A673 (cell line): ENCODE measurements around the gene ARHGEF28.

Experiments used
- EZH2 ChIP-seq: fragments of 200-600 bp; sonication (generic); IDR thresholded peaks from 2 replicates; pipeline ENCODE4 v1.6.1; 2017; ENCODE audit warnings: borderline replicate concordance, low read depth, mild to moderate bottlenecking, mixed read lengths, antibody characterized with exemption, low read length; ENCODE audit not compliant: poor library complexity, severe bottlenecking
- TF ChIP-seq, protein P1 (sequence below): fragments of 300-800, 200-600 bp; sonication (generic); conservative IDR thresholded peaks from 2 replicates; pipeline ENCODE4 v1.5.1; 2017; ENCODE audit warnings: low read depth, mild to moderate bottlenecking, antibody characterized with exemption, low read length, moderate library complexity, mixed read lengths

DNA sequence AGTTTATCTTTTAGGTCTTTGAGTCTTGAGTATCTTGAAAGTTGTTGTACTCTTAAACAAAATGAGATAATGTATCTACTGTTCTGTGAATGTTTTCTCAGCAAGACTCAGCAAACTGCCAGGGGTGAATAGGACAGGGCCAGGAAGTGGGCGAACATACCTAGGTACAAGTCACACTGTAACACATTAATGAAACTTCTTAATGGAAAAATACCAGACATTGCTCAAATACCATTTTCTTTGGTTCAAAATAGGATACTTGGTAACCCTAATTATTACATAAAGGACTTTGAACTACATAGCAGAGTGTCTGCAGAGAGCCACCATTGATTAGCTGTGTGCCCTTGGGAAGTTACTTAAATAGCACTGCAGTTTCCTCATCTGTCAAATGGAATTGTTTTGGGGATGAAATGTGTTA lies 197.5 kb downstream of the ARHGEF28 start:
- no peak for TF ChIP-seq EZH2
- TF ChIP-seq, protein P1, sequence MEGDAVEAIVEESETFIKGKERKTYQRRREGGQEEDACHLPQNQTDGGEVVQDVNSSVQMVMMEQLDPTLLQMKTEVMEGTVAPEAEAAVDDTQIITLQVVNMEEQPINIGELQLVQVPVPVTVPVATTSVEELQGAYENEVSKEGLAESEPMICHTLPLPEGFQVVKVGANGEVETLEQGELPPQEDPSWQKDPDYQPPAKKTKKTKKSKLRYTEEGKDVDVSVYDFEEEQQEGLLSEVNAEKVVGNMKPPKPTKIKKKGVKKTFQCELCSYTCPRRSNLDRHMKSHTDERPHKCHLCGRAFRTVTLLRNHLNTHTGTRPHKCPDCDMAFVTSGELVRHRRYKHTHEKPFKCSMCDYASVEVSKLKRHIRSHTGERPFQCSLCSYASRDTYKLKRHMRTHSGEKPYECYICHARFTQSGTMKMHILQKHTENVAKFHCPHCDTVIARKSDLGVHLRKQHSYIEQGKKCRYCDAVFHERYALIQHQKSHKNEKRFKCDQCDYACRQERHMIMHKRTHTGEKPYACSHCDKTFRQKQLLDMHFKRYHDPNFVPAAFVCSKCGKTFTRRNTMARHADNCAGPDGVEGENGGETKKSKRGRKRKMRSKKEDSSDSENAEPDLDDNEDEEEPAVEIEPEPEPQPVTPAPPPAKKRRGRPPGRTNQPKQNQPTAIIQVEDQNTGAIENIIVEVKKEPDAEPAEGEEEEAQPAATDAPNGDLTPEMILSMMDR = no peak
